Measurements from ENCODE around the gene MAEL.

Gene MAEL

DNA sequence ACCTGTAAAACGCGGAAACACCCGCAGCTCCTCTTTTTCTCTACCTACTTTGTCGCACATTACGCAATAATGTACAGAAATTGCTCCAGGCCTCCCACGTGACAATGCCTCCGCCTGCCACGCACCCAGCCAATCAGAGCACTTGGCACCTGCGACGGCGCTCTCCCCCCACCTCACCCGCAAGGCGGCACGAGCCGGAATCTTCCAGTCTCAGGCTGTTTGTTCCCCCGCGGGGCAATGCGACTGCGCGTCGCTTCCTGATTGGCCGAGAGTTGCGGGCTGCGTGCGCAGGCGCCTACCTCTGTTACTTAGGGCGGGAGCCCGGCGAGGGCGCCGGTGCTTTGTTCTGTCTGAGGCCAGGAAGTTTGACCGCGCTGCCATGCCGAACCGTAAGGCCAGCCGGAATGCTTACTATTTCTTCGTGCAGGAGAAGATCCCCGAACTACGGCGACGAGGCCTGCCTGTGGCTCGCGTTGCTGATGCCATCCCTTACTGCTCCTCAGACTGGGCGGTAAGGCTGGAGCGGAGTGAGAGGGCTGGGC is at the start of gene MAEL:
Gene MAEL (plus strand): TSS at position 307 of the 542 bp plus-strand sequence. CDS start 73 bp downstream, at position 380.
- TF ChIP-seq, protein P1, sequence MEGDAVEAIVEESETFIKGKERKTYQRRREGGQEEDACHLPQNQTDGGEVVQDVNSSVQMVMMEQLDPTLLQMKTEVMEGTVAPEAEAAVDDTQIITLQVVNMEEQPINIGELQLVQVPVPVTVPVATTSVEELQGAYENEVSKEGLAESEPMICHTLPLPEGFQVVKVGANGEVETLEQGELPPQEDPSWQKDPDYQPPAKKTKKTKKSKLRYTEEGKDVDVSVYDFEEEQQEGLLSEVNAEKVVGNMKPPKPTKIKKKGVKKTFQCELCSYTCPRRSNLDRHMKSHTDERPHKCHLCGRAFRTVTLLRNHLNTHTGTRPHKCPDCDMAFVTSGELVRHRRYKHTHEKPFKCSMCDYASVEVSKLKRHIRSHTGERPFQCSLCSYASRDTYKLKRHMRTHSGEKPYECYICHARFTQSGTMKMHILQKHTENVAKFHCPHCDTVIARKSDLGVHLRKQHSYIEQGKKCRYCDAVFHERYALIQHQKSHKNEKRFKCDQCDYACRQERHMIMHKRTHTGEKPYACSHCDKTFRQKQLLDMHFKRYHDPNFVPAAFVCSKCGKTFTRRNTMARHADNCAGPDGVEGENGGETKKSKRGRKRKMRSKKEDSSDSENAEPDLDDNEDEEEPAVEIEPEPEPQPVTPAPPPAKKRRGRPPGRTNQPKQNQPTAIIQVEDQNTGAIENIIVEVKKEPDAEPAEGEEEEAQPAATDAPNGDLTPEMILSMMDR (IDR thresholded peaks at IDR 0.05; ENCODE audit: low read depth, low read length): no peak
- no peak within 1 kb of the TSS for H3K4me3 ChIP-seq (replicated peaks in 1 of 2; ENCODE audit: low read depth in 2 of 2, low read length in 2 of 2)
- no peak for DNase-seq (ENCODE audit: low read depth in 2 of 2)

DNA sequence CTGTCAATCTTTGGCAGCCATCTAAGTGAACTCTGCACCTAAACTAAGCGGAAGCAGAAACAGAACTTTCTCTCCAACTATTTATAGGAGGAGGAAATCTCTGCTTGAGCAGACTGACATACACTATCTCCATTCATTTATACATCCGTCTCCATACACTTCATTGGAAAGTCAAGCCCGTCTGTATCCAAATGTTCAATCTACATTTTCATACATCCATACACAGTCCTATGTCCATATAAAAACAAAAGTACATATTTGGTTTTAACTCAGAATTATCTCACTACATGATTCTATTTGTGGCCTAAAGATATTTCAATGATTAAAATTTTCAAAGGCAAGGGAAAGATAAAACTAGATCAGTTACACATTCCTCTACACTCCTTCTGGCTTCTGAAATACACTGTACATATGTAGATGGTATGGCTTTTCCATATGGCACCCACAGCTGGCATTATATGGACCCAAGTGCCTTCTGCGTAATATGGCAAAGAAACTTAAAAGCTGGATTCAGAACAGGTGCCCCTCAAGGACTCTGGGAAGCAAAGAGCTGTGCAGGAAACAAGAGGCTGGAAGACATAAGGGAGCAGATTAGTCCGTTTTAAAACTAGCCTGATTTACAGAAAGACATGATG is 49.2 kb upstream of the MAEL start:
- TF ChIP-seq, protein P1 (IDR thresholded peaks at IDR 0.05; ENCODE audit: low read depth, low read length): no peak

DNA sequence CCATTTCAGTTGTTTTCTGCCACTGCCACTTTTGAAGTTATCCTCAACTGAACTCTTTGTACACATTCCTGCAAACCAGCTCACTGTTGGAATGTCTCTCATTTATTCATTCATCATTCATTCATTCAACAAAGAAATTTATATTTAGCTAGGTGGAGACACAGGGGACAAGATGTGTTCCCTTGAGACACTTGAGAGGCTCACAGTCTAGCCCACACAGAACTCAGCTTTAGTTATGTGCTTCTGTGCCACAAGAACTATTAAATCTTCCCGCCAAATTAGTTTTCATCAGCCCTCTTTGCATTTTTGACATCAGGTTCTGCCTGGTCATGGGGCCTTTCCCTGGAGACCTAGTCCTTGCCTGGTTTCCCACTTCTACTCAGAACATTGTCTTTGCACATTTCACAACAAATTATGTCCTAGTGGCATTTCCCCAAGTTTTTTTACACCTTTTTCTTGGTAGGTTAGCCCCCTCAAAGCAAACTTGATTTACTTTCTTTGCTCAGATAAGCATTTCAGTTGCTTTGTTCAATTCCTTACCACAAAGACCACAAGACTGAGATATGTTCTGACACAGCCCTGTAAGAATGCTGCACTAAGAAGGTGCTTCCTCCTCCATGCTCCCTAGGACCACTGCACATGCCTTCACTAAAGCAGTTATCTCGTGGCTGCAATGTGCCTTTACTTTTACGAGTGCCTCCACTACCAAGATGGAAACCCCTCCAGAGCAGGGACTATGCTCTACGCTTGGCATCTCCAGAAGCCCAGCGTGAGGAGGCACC is 44.7 kb upstream of the MAEL start:
- no peak overlapping the region for H3K4me3 ChIP-seq (replicated peaks in 1 of 2; ENCODE audit: low read depth in 2 of 2, low read length in 2 of 2)
- DNase-seq (ENCODE audit: low read depth in 2 of 2): peak; percentile 35 to 36
- TF ChIP-seq, protein P1 (IDR thresholded peaks at IDR 0.05; ENCODE audit: low read depth, low read length): no peak

More for the DNA sequence above, 49.2 kb upstream of the MAEL start:
- H3K4me3 ChIP-seq (replicated peaks in 1 of 2; ENCODE audit: low read depth in 2 of 2, low read length in 2 of 2): no peak overlapping the region
- DNase-seq (ENCODE audit: low read depth in 2 of 2): no peak

DNA sequence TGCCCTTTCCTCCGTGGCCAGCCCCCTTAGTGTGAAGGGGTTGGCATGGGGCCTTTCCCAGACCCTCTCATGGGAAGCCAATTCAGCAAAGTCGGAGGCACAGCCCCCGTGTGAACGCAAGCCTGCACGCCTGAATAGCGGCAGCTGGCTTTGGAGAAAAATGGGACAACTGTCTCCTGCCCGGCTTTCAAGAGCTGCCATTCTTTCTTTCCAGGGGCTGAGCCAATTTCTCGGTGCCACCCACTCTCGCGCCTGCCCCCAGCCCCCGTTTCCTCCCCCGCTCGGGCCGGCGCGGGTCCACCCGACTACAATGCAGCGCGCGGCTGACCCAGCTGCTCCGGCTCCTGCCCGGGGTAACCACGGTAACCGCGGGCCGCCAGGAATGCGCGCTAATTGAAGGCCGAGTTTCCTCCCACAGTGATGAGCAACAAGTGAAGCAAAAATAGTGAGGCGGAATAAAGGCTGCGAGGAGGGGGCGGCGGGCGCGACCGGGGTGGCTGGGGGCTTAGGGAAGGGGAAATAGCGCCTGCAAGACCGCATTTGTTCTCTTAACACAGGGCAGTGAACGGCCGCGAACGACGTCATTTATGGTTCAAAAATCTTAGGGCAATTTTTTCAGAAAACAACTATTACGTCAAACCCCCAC is 41.6 kb upstream of the MAEL start:
- no peak overlapping the region for H3K4me3 ChIP-seq (replicated peaks in 1 of 2; ENCODE audit: low read depth in 2 of 2, low read length in 2 of 2)
- DNase-seq (ENCODE audit: low read depth in 2 of 2): peak; percentile 45
- TF ChIP-seq, protein P1 (IDR thresholded peaks at IDR 0.05; ENCODE audit: low read depth, low read length): no peak

DNA sequence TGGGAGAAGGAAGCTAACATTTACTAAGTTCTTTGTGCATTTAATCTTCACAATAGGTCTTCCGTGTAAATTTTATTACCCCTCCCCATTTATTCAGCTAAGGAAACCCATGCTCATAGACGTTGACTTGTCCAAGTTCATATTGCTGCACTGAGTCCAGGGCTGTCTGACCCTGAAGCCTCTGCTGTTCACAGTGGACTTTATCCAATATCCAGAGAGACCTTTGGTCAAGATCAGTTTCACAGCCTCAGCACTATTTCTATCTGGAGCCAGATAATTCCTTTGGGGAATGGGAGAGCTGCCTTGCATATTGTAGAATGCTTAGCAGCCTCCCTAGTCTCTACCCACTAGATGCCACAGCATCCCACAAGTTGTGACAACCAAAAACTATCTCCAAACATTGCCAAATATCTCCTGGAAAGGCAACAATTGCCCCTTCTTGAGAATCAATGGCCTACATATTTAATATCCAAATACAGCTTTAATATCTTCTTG is 40.2 kb upstream of the MAEL start:
- DNase-seq (ENCODE audit: low read depth in 2 of 2): no peak
- TF ChIP-seq, protein P1 (IDR thresholded peaks at IDR 0.05; ENCODE audit: low read depth, low read length): no peak
- no peak overlapping the region for H3K4me3 ChIP-seq (replicated peaks in 1 of 2; ENCODE audit: low read depth in 2 of 2, low read length in 2 of 2)

DNA sequence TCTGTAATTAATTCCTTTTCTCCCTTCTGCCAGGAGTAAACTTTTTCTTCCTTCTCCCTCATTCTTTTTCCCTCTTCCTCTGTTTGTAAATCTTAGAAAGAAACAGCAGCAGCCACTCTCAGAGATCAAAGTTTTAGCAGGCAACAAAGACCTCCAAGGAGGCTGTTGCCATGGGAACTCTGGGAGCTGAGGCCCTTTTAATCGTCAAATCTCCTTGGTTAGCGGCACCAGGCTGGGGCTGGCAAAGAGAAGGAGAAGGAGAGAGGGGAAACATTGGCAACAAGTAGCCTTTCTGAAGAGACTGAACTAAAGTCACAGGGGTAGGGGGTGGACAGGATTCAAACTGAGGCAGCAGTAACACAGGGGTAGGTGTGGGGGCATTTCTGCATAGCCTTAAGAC is 38.9 kb upstream of the MAEL start:
- TF ChIP-seq, protein P1 (IDR thresholded peaks at IDR 0.05; ENCODE audit: low read depth, low read length): no peak
- no peak for DNase-seq (ENCODE audit: low read depth in 2 of 2)
- H3K4me3 ChIP-seq (replicated peaks in 1 of 2; ENCODE audit: low read depth in 2 of 2, low read length in 2 of 2): no peak overlapping the region
